Left lung (tissue), 10 donors: ENCODE results near the gene FLII. TPM values are rescaled to one million over a fixed set of nuclear protein-coding genes. Genes with fewer than 3 reads are reported as not detected.
A peak's percentile ranks its signal among the peaks of the same experiment; 100 is the strongest.

Experiments used
- ATAC-seq: fragments of 200-7000 bp; cut with Tn5 transposase; one replicate; pipeline ENCODE4 v1.9.1; 2020; ENCODE audit warnings: moderate library complexity
- DNase-seq, 4 donors: peaks; one replicate each; pipeline ENCODE4 v3.0.0-alpha.2; 2013 to 2020
- H3K27ac ChIP-seq, 2 donors: fragments of 200-600 bp; sonication (generic) in 1 of 2; one replicate each; pipeline versions ENCODE4 v1.5.0 to v1.8.0; 2020 to 2021
- H3K27me3 ChIP-seq, 2 donors: fragments of 200-600 bp; sonication (generic) in 1 of 2; one replicate each; pipeline versions ENCODE4 v1.5.0 to v1.8.0; 2020 to 2021
- H3K36me3 ChIP-seq, 2 donors: fragments of 200-600 bp; sonication (generic) in 1 of 2; one replicate each; pipeline versions ENCODE4 v1.5.0 to v1.8.0; 2020 to 2021
- H3K4me1 ChIP-seq, 2 donors: fragments of 200-600 bp; one replicate each; pipeline ENCODE4 v1.8.0; 2021
- H3K4me3 ChIP-seq, 2 donors: fragments of 200-600 bp; sonication (generic) in 1 of 2; one replicate each; pipeline versions ENCODE4 v1.5.0 to v1.8.0; 2020 to 2021; ENCODE audit warnings: mild to moderate bottlenecking in 1 of 2
- H3K9me3 ChIP-seq, 2 donors: fragments of 200-600 bp; sonication (generic) in 1 of 2; one replicate each; pipeline versions ENCODE4 v1.5.0 to v1.8.0; 2020 to 2021
- intact Hi-C, 2 donors: fragments of 100-400 bp; cut with DNase I; formaldehyde crosslinking; loops; one replicate each; pipeline versions ENCODE4 v1.11.2 to v1.14.2; 2022
- polyA plus RNA-seq, 6 donors: library from polyadenylated mRNA; unstranded; fragments of 120-200 nt; gene quantifications; one replicate each; pipeline ENCODE4 v1.2.1, GENCODE V29; 2013; ENCODE audit not compliant: insufficient read length in 6 of 6
- total RNA-seq, 2 donors: library from RNA; stranded (reverse); fragmentation: NEBNext Ultra II Directional; extraction: Animal tissue kit (Norgen Biotek cat#: 25700); gene quantifications; one replicate each; pipeline ENCODE4 v1.2.1, GENCODE V29; 2021
- TF ChIP-seq, protein P1 (sequence below), 2 donors: fragments of 200-600 bp; sonication (generic) in 1 of 2; IDR thresholded peaks; one replicate each; pipeline versions ENCODE4 v1.5.0 to v1.8.0; 2021; ENCODE audit warnings: antibody characterized with exemption in 2 of 2
- donor health status: DM: no; HTN: yes; CAD: no.
- donor health status: DM: no; HTN: no; CAD: no.

FLII gene
- total and polyA plus RNA-seq, 8 donors: 124 to 381 (median 146) TPM

DNA sequence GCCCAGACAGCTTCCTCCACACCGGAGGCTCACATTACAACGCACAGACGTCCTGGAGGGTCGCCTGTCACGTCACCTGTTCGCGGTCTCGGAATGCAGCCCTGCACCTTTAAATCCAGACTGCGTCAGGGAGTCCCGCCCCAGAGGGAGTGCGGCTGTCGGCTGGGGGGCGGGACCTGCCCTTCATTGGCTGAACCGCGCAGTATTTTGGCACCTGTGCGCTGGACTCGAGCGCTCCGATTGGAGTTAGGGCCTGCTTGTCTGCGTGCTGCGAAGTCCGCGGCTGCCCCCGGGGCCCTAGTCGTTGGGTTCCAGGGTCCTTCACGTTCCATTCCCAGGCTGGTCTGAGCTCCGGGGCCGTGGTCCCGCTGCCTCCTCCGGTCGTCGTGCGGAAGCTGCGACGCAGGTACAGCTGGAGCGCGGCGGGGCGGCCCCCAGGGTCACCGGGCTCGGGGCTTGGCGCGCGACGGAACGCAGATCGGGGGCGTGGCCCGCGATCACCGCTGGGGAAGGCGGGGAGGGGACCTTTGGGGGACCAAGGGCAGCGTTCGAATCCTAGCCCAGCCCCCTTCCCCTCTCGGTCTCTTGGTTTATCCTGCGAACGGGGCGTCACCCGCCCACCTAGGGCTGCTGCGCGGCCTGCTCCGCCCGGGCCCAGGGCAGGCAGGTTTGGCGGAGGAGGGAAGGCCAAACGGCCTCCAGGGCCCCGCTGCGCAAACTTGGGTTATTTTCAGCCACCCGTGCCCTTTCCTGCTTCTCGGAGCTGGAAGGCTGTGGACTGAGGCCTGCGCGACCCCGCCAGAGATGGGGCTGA, 2.0 kb upstream of the FLII start, which contains the start of gene MIEF2:
MIEF2 (plus strand) TSS at position 331 of the 814 bp plus-strand sequence. CDS start 2,059 bp downstream, outside the sequence.
- Histone ChIP-seq H3K9me3 (no peaks in the 10 kb centered on the region), H3K27ac (peak within 1 kb of the TSS; percentile 86 to 88), H3K4me3 (peak within 1 kb of the TSS; percentile 89 to 94), H3K36me3 (peaks cover 0 to 42% of the 10 kb centered on the region in 2 donors), H3K4me1 (peaks cover 22 to 48% of the 10 kb centered on the region in 2 donors), H3K27me3 (no peaks in the 10 kb centered on the region)
- intact Hi-C loops: no loop called here
- TF ChIP-seq, protein P1, sequence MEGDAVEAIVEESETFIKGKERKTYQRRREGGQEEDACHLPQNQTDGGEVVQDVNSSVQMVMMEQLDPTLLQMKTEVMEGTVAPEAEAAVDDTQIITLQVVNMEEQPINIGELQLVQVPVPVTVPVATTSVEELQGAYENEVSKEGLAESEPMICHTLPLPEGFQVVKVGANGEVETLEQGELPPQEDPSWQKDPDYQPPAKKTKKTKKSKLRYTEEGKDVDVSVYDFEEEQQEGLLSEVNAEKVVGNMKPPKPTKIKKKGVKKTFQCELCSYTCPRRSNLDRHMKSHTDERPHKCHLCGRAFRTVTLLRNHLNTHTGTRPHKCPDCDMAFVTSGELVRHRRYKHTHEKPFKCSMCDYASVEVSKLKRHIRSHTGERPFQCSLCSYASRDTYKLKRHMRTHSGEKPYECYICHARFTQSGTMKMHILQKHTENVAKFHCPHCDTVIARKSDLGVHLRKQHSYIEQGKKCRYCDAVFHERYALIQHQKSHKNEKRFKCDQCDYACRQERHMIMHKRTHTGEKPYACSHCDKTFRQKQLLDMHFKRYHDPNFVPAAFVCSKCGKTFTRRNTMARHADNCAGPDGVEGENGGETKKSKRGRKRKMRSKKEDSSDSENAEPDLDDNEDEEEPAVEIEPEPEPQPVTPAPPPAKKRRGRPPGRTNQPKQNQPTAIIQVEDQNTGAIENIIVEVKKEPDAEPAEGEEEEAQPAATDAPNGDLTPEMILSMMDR (IDR thresholded peaks at IDR 0.05): no peak
- peak; percentile 93 to 97 (median 96) for DNase-seq
- ATAC-seq: peak; percentile 87

DNA sequence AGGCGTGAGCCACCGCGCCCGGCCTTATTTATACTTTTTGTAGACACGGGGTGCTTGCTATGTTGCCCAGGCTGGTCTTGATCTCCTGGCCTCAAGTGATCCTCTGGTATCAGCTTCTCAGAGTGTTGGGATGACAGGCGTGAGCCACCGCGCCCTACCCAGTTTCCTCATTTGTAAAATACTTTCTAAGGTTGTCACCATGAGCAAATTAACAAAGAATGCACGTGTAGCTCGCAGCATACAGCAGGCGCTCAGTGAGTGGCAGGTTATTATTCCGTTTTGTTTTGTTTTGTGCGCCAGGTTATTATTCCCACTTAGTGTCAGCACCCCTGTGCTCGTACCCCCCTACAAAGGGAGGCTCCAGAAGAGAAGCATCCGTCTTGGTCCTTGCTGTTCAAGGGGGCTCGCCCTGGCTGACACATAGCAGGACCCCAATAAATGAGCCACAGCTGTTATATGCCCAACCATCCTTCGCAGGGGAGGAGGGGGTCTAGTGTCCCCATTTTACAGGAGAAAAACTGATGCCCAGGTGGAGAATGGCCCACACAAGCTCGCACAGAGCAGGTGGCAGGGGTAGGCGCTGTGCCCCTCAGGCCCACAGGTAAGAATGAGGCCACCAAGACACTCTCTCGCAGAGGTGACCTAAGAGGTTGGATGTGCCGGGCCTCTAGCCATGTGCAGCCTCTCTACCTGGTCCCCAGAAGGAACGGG, 1.2 kb upstream of the FLII start:
- TF ChIP-seq, protein P1 (IDR thresholded peaks at IDR 0.05): no peak
- Histone ChIP-seq H3K36me3 (peaks cover 0 to 42% of the 10 kb centered on the region in 2 donors), H3K9me3 (no peaks in the 10 kb centered on the region), H3K27me3 (no peaks in the 10 kb centered on the region), H3K4me3 (peak overlapping the region; percentile 89 to 94), H3K4me1 (peaks cover 22 to 48% of the 10 kb centered on the region in 2 donors), H3K27ac (peak overlapping the region; percentile 86 to 88)
- intact Hi-C loops: no loop called here
- DNase-seq (no peak), ATAC-seq (no peak)

DNA sequence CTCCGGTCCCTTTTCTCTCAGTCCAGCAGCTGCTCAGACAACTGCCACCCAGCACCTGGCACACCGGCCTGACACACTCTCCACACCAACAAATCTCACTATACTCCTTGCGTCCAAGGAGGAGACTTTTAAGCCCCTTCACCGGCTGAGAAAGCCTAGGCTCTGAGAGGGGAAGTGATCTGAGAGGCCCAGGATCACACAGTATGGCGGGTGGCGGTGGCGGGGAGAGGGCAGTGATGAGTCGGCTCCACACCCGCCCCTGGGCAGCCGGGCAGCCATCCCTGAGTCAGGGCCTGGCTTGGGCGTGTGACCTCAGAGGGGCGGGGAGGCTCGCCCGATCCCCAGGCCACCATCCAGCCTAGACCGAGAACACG, 569 bp downstream of the FLII start:
- no peaks in the 10 kb centered on the region for H3K27me3 ChIP-seq
- H3K4me1 ChIP-seq: peaks cover 22 to 48% of the 10 kb centered on the region in 2 donors
- TF ChIP-seq, protein P1 (IDR thresholded peaks at IDR 0.05): no peak
- ATAC-seq (peak; percentile 64), DNase-seq (peak; percentile 17 to 95 (median 58))
- H3K4me3 ChIP-seq: peak overlapping the region; percentile 98 to 99
- H3K27ac ChIP-seq: peak overlapping the region; percentile 92 to 99
- intact Hi-C loops: no loop called here
- H3K36me3 ChIP-seq: peaks cover 0 to 42% of the 10 kb centered on the region in 2 donors
- no peaks in the 10 kb centered on the region for H3K9me3 ChIP-seq

DNA sequence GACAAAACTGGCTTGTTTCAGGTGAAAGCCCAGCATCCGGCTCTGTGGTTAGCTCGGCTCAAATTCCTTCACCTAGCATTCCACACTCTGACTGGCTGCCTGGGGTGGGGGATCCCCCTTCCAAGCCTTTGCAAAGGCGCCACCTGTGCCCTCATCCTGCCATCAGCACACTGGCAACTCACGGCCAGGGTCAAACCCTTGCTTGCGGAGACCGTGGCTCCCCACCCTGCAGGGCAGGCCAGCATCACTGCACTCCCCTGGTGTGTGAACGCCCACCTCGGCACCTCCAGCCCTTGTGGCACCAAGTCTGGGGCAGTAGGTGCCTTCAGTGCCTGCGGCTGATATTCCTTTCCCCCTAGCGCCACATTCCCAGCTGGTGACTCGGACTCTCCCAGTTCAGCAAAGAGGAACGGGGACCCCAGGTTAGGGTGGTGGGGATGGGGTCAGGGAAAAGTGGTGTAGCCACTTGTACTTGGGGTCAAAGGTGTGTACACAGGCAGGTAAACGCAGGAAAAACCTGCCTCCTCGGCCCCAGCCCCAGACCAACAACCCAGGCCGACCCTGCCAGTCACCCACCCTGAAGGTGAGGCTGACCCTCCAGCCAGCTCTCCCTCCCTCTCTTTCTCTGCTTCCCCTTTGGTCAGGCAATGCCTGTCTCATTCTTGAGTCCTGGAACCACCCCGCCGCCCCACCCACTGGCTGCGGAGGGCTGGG, 1.1 kb downstream of the FLII start:
- peak in 3 of 4 donors; percentile 30 to 92 (median 74) for DNase-seq

More for the DNA sequence above, 1.1 kb downstream of the FLII start:
- H3K9me3 ChIP-seq: no peaks in the 10 kb centered on the region
- peak overlapping the region; percentile 92 to 99 for H3K27ac ChIP-seq
- intact Hi-C loops: no loop called here
- H3K4me1 ChIP-seq: peaks cover 22 to 48% of the 10 kb centered on the region in 2 donors
- H3K27me3 ChIP-seq: no peaks in the 10 kb centered on the region
- peak; percentile 35 for ATAC-seq
- H3K4me3 ChIP-seq: peak overlapping the region; percentile 98 to 99
- TF ChIP-seq, protein P1 (IDR thresholded peaks at IDR 0.05): no peak
- H3K36me3 ChIP-seq: peaks cover 0 to 44% of the 10 kb centered on the region in 2 donors
